Esophagus muscularis mucosa (tissue), 4 donors: ENCODE data around the gene TMED1. TPM values are rescaled to one million over a fixed set of nuclear protein-coding genes. Genes with fewer than 3 reads are reported as not detected.

Source experiments
- DNase-seq: peaks from one replicate; pipeline ENCODE4 v3.0.0-alpha.2; 2017; ENCODE audit errors: extremely low spot score
- H3K27ac ChIP-seq, 4 donors: fragments of 200-600 bp; sonication (generic); replicated peaks in 1 of 4; 1 replicate in 3 of 4; 2 replicates in 1 of 4; pipeline ENCODE4 v1.5.1; 2016 to 2019; ENCODE audit warnings: mild to moderate bottlenecking in 1 of 4
- H3K27me3 ChIP-seq, 4 donors: fragments of 200-600 bp; sonication (generic); one replicate each; pipeline versions ENCODE4 v1.5.1 to v1.6.0; 2016 to 2019
- H3K36me3 ChIP-seq, 4 donors: fragments of 200-600 bp; sonication (generic); one replicate each; pipeline ENCODE4 v1.5.1; 2016 to 2019
- H3K4me1 ChIP-seq, 4 donors: fragments of 200-600 bp; sonication (generic); one replicate each; pipeline ENCODE4 v1.5.1; 2016 to 2019
- H3K4me3 ChIP-seq, 4 donors: fragments of 200-600 bp; sonication (generic); 1 replicate in 2 of 4; 2 replicates in 2 of 4; pipeline ENCODE4 v1.5.1; 2016 to 2019; ENCODE audit warnings: mild to moderate bottlenecking in 4 of 4, moderate library complexity in 1 of 4
- H3K9me3 ChIP-seq, 4 donors: fragments of 200-600 bp; sonication (generic); 1 replicate in 3 of 4; 2 replicates in 1 of 4; pipeline ENCODE4 v1.5.1; 2016 to 2019
- CTCF ChIP-seq, 3 experiments: fragments of 200-600 bp in 2 of 3; fragments of 450-650 bp in 1 of 3; sonication (generic) in 2 of 3; IDR thresholded peaks; one replicate each; pipeline ENCODE4 v1.5.1; 2017 to 2019; ENCODE audit warnings: antibody characterized with exemption in 3 of 3, mild to moderate bottlenecking in 2 of 3, moderate library complexity in 1 of 3
- EP300 ChIP-seq: sonication (generic); formaldehyde crosslinking; IDR thresholded peaks from one replicate; pipeline ENCODE4 v1.6.1; 2017; ENCODE audit warnings: antibody characterized with exemption
- POLR2A ChIP-seq: fragments of 450-650 bp; IDR thresholded peaks from one replicate; pipeline ENCODE4 v1.6.1; 2017; ENCODE audit warnings: antibody characterized with exemption, moderate library complexity, mild to moderate bottlenecking, low read depth
- POLR2AphosphoS5 ChIP-seq, 2 donors: sonication (generic); formaldehyde crosslinking; IDR thresholded peaks; one replicate each; pipeline ENCODE4 v1.6.1; 2017; ENCODE audit warnings: antibody characterized with exemption in 2 of 2
- WGBS: methylation state at CpG from one replicate; pipeline ENCODE4 v1.1.5; 2018; 5-methylcytosine and 5-hydroxymethylcytosine counted together
- intact Hi-C: fragments of 100-400 bp; cut with DNase I; formaldehyde crosslinking; loops from one replicate; pipeline ENCODE4 v1.15.1; 2023
- total RNA-seq, 4 donors: library from RNA; depleted of rRNA; stranded (reverse); fragments of >200 nt; gene quantifications; one replicate each; pipeline versions ENCODE4 v1.1.0 to v1.2.1, GENCODE V29; 2016

The TMED1 gene
- total RNA-seq, 4 donors from 2014 or later, result 18.7 to 29.5 (median 27.7) TPM

GRCh38 chr19:10805758-10806247, 30.2 kb downstream of the TMED1 start:
- H3K36me3 ChIP-seq, result peaks cover 38 to 95% (median 91%) of the 10 kb centered on the region in 4 donors

GRCh38 chr19:10805065-10805757, 30.8 kb downstream of the TMED1 start:
- Histone ChIP-seq H3K9me3 (no peaks in the 10 kb centered on the region), H3K27ac (no peak overlapping the region), H3K4me3 (no peak overlapping the region), H3K27me3 (no peaks in the 10 kb centered on the region), H3K4me1 (peaks cover 3 to 9% (median 6%) of the 10 kb centered on the region in 4 donors), H3K36me3 (peaks cover 38 to 95% (median 91%) of the 10 kb centered on the region in 4 donors)
- WGBS, result 80% methylated on average over 11 of the region's 11 CpGs
- intact Hi-C loops, result no loop called here
- no peak for TF ChIP-seq EP300
- no peak for TF ChIP-seq CTCF (IDR thresholded peaks at IDR 0.05)
- TF ChIP-seq POLR2A, result no peak
- no peak for TF ChIP-seq POLR2AphosphoS5 (IDR thresholded peaks at IDR 0.05)
- no peak for DNase-seq

More at GRCh38 chr19:10805758-10806247, 30.2 kb downstream of the TMED1 start:
- TF ChIP-seq POLR2AphosphoS5 (IDR thresholded peaks at IDR 0.05), result no peak
- TF ChIP-seq EP300, result no peak
- no peak for TF ChIP-seq POLR2A
- no peak for TF ChIP-seq CTCF (IDR thresholded peaks at IDR 0.05)
- 88% methylated on average over 11 of the region's 11 CpGs for WGBS
- Histone ChIP-seq H3K4me3 (no peak overlapping the region), H3K27me3 (no peaks in the 10 kb centered on the region), H3K4me1 (peaks cover 0 to 3% (median under 1%) of the 10 kb centered on the region in 4 donors), H3K27ac (no peak overlapping the region), H3K9me3 (no peaks in the 10 kb centered on the region)
- intact Hi-C loops, result no loop called here
- DNase-seq, result no peak

- no peak for TF ChIP-seq CTCF (IDR thresholded peaks at IDR 0.05)
- TF ChIP-seq POLR2AphosphoS5 (IDR thresholded peaks at IDR 0.05), result no peak
- TF ChIP-seq EP300, result no peak
- no peak for TF ChIP-seq POLR2A
- Histone ChIP-seq H3K27ac (no peak overlapping the region), H3K4me1 (peaks cover 9 to 15% (median 9%) of the 10 kb centered on the region in 4 donors), H3K36me3 (peaks cover 31 to 93% (median 86%) of the 10 kb centered on the region in 4 donors), H3K27me3 (no peaks in the 10 kb centered on the region), H3K9me3 (no peaks in the 10 kb centered on the region), H3K4me3 (no peak overlapping the region)
- 97% methylated on average over 9 of the region's 9 CpGs for WGBS
- no peak for DNase-seq
- intact Hi-C loops, result no loop called here
Observed at GRCh38 chr19:10803252-10803651, 32.8 kb downstream of the TMED1 start.

- intact Hi-C loops, result no loop called here
Observed at GRCh38 chr19:10802479-10802878, 33.5 kb downstream of the TMED1 start.

More at GRCh38 chr19:10802479-10802878, 33.5 kb downstream of the TMED1 start:
- Histone ChIP-seq H3K36me3 (peaks cover 35 to 96% (median 87%) of the 10 kb centered on the region in 4 donors), H3K4me3 (no peak overlapping the region), H3K27me3 (no peaks in the 10 kb centered on the region), H3K9me3 (no peaks in the 10 kb centered on the region), H3K4me1 (peaks cover 9 to 15% (median 9%) of the 10 kb centered on the region in 4 donors), H3K27ac (no peak overlapping the region)
- no peak for DNase-seq
- no peak for TF ChIP-seq CTCF (IDR thresholded peaks at IDR 0.05)
- TF ChIP-seq EP300, result no peak
- TF ChIP-seq POLR2A, result no peak
- TF ChIP-seq POLR2AphosphoS5 (IDR thresholded peaks at IDR 0.05), result no peak
- 100% methylated on average over 5 of the region's 5 CpGs for WGBS
